H1 (cell line): ENCODE measurements around the gene SNAP47. TPM values are rescaled to one million over a fixed set of nuclear protein-coding genes. Genes with fewer than 3 reads are reported as not detected.

ENCODE experiments used
- EZH2 ChIP-seq: fragments of 200-600 bp; sonication (generic); IDR thresholded peaks from 2 replicates; pipeline ENCODE4 v1.7.1; 2012; ENCODE audit warnings: low read depth, mild to moderate bottlenecking, moderate library complexity, low read length, inconsistent platforms; ENCODE audit not compliant: severe bottlenecking
- HDAC6 ChIP-seq: IDR thresholded peaks from one replicate; pipeline ENCODE4 v1.7.1; 2012; ENCODE audit warnings: low read depth, mild to moderate bottlenecking, inconsistent platforms, low read length, moderate library complexity
- USF2 ChIP-seq: IDR thresholded peaks from 2 replicates; pipeline ENCODE4 v1.6.1; 2011; ENCODE audit warnings: low read length, improper control_type of control experiment
- polyA plus RNA-seq, 7 experiments: library from polyadenylated mRNA; depleted of rRNA in 3 of 7; stranded (reverse) in 5 of 7; unstranded in 2 of 7; fragments of >200 nt in 5 of 7; fragments of 200-250 nt in 2 of 7; gene quantifications; 1 replicate in 5 of 7; 2 replicates in 1 of 7; 4 replicates in 1 of 7; pipeline versions ENCODE4 v1.2.1 to v1.2.3, GENCODE V29; 2011 to 2013; ENCODE audit warnings: missing spikeins in 2 of 7, mixed read lengths in 2 of 7
- total RNA-seq: library from RNA; stranded (reverse); fragmentation: NEBNext Ultra II Directional; extraction: Animal tissue kit (Norgen Biotek cat#: 25700); gene quantifications from 2 replicates; pipeline ENCODE4 v1.2.1, GENCODE V29; 2021

SNAP47 gene
- total and polyA plus RNA-seq, 2 of the 8 experiments (the other 6 are each of a cell fraction or from before 2014, with no cell fraction given), result 37.6 to 42.2 TPM

GRCh38 chr1:227734546-227734855 is 734 bp upstream of the SNAP47 start (continued):
- TF ChIP-seq USF2, result no peak
- no peak for TF ChIP-seq HDAC6
- TF ChIP-seq EZH2, result no peak
